ENCODE measurements around the gene UBXN4.
"Not testable (repeated sequence)": the region's sequence is repeated elsewhere in the genome, so short reads cannot be mapped to it uniquely, and the experiment has no call there.

The UBXN4 gene

GRCh38 chr2:135773319-135773718 lies 31.7 kb downstream of the UBXN4 start:
- no peak for DNase-seq

GRCh38 chr2:135773917-135774316 lies 32.3 kb downstream of the UBXN4 start:
- DNase-seq: peak in 1 of 2 donors; percentile 44

- DNase-seq: no peak
Observed at GRCh38 chr2:135775420-135775819, 33.8 kb downstream of the UBXN4 start.

GRCh38 chr2:135776367-135776766 lies 34.7 kb downstream of the UBXN4 start:
- DNase-seq: no peak

- DNase-seq: no peak
Observed at GRCh38 chr2:135782231-135782630, 40.6 kb downstream of the UBXN4 start.

GRCh38 chr2:135783439-135783838 lies 41.8 kb downstream of the UBXN4 start:
- no peak for DNase-seq

GRCh38 chr2:135785032-135785431 lies 43.4 kb downstream of the UBXN4 start:
- DNase-seq: no peak

- DNase-seq: no peak
Observed at GRCh38 chr2:135786823-135787222, 45.2 kb downstream of the UBXN4 start.

GRCh38 chr2:135790423-135790822 lies 48.8 kb downstream of the UBXN4 start:
- no peak for DNase-seq

- DNase-seq: no peak
Observed at GRCh38 chr2:135791418-135792190, 49.9 kb downstream of the UBXN4 start.

- DNase-seq: no peak
Observed at GRCh38 chr2:135792401-135793150, 50.9 kb downstream of the UBXN4 start.

- DNase-seq: not testable (repeated sequence)
Observed at GRCh38 chr2:135795641-135796040, 54.0 kb downstream of the UBXN4 start.

- DNase-seq: no peak
Observed at GRCh38 chr2:135796606-135797005, 55.0 kb downstream of the UBXN4 start.

- peak; percentile 34 to 65 for DNase-seq
Observed at GRCh38 chr2:135797497-135798274, 56.0 kb downstream of the UBXN4 start.

- DNase-seq: no peak
Observed at GRCh38 chr2:135798275-135798705, 56.6 kb downstream of the UBXN4 start.

- peak in 1 of 2 donors; percentile 6 for DNase-seq
Observed at GRCh38 chr2:135798762-135799161, 57.1 kb downstream of the UBXN4 start.

GRCh38 chr2:135799738-135800137 lies 58.1 kb downstream of the UBXN4 start:
- DNase-seq: no peak

- no peak for DNase-seq
Observed at GRCh38 chr2:135800513-135801460, 59.1 kb downstream of the UBXN4 start.

GRCh38 chr2:135802350-135802749 lies 60.7 kb downstream of the UBXN4 start:
- DNase-seq: no peak

GRCh38 chr2:135803278-135803677 lies 61.6 kb downstream of the UBXN4 start:
- no peak for DNase-seq

- DNase-seq: not testable (repeated sequence)
Observed at GRCh38 chr2:135807874-135808273, 66.2 kb downstream of the UBXN4 start.

GRCh38 chr2:135812907-135813511 lies 71.4 kb downstream of the UBXN4 start:
- no peak for DNase-seq

All from bone marrow (tissue), 2 donors.